Ishikawa (cell line): ENCODE results near the gene OR6S1.

ENCODE experiments used
- CEBPB ChIP-seq: IDR thresholded peaks from 2 replicates; pipeline ENCODE4 v1.6.1; 2012
- CREB1 ChIP-seq: IDR thresholded peaks from 2 replicates; pipeline ENCODE4 v1.6.1; 2012; ENCODE audit warnings: low read depth
- EGR1 ChIP-seq: IDR thresholded peaks from 2 replicates; pipeline ENCODE4 v1.6.1; 2012
- EP300 ChIP-seq: IDR thresholded peaks from 2 replicates; pipeline ENCODE4 v1.6.1; 2012; ENCODE audit warnings: borderline replicate concordance
- FOXM1 ChIP-seq: IDR thresholded peaks from 2 replicates; pipeline ENCODE4 v1.6.1; 2012; ENCODE audit warnings: low read depth, borderline replicate concordance
- NFIC ChIP-seq: IDR thresholded peaks from 2 replicates; pipeline ENCODE4 v1.6.1; 2012
- RAD21 ChIP-seq: IDR thresholded peaks from 2 replicates; pipeline ENCODE4 v1.6.1; 2012; ENCODE audit warnings: low read depth
- TAF1 ChIP-seq: IDR thresholded peaks from 2 replicates; pipeline ENCODE4 v1.6.1; 2012; ENCODE audit warnings: low read depth, mild to moderate bottlenecking
- TCF12 ChIP-seq: IDR thresholded peaks from 2 replicates; pipeline ENCODE4 v1.6.1; 2012; ENCODE audit warnings: low read depth
- TEAD4 ChIP-seq: IDR thresholded peaks from 2 replicates; pipeline ENCODE4 v1.6.1; 2012
- USF1 ChIP-seq: IDR thresholded peaks from 2 replicates; pipeline ENCODE4 v1.6.1; 2012
- YY1 ChIP-seq: IDR thresholded peaks from 2 replicates; pipeline ENCODE4 v1.6.1; 2012; ENCODE audit warnings: low read depth
- ZBTB7A ChIP-seq: IDR thresholded peaks from 2 replicates; pipeline ENCODE4 v1.6.1; 2012; ENCODE audit warnings: low read depth
- TF ChIP-seq, protein P1 (sequence below): IDR thresholded peaks from 2 replicates; pipeline ENCODE4 v1.6.1; 2012
- TF ChIP-seq, protein P2 (sequence below): IDR thresholded peaks from 2 replicates; pipeline ENCODE4 v1.6.1; 2012; ENCODE audit warnings: low read depth, mild to moderate bottlenecking

Gene OR6S1

GRCh38 chr14:20618271-20618749 is 23.2 kb downstream of the OR6S1 start:
- no peak for TF ChIP-seq EGR1
- no peak for TF ChIP-seq NFIC
- no peak for TF ChIP-seq ZBTB7A
- TF ChIP-seq USF1, result no peak
- TF ChIP-seq CREB1, result no peak
- TF ChIP-seq CEBPB, result no peak
- TF ChIP-seq RAD21, result no peak
- no peak for TF ChIP-seq TAF1
- TF ChIP-seq TCF12, result no peak
- TF ChIP-seq FOXM1, result no peak

- no peak for TF ChIP-seq EP300
- TF ChIP-seq CREB1, result no peak
- no peak for TF ChIP-seq USF1
- TF ChIP-seq, protein P1, sequence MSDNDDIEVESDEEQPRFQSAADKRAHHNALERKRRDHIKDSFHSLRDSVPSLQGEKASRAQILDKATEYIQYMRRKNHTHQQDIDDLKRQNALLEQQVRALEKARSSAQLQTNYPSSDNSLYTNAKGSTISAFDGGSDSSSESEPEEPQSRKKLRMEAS, result no peak
- no peak for TF ChIP-seq TEAD4
- TF ChIP-seq, protein P2, sequence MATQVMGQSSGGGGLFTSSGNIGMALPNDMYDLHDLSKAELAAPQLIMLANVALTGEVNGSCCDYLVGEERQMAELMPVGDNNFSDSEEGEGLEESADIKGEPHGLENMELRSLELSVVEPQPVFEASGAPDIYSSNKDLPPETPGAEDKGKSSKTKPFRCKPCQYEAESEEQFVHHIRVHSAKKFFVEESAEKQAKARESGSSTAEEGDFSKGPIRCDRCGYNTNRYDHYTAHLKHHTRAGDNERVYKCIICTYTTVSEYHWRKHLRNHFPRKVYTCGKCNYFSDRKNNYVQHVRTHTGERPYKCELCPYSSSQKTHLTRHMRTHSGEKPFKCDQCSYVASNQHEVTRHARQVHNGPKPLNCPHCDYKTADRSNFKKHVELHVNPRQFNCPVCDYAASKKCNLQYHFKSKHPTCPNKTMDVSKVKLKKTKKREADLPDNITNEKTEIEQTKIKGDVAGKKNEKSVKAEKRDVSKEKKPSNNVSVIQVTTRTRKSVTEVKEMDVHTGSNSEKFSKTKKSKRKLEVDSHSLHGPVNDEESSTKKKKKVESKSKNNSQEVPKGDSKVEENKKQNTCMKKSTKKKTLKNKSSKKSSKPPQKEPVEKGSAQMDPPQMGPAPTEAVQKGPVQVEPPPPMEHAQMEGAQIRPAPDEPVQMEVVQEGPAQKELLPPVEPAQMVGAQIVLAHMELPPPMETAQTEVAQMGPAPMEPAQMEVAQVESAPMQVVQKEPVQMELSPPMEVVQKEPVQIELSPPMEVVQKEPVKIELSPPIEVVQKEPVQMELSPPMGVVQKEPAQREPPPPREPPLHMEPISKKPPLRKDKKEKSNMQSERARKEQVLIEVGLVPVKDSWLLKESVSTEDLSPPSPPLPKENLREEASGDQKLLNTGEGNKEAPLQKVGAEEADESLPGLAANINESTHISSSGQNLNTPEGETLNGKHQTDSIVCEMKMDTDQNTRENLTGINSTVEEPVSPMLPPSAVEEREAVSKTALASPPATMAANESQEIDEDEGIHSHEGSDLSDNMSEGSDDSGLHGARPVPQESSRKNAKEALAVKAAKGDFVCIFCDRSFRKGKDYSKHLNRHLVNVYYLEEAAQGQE, result no peak
- TF ChIP-seq CEBPB, result no peak
- no peak for TF ChIP-seq EGR1
- no peak for TF ChIP-seq ZBTB7A
- no peak for TF ChIP-seq TCF12
- TF ChIP-seq FOXM1, result no peak
- no peak for TF ChIP-seq YY1
- TF ChIP-seq NFIC, result no peak
- TF ChIP-seq RAD21, result no peak
- no peak for TF ChIP-seq TAF1
These were observed 24.1 kb downstream of the OR6S1 start for GRCh38 chr14:20617138-20618003.

DNA sequence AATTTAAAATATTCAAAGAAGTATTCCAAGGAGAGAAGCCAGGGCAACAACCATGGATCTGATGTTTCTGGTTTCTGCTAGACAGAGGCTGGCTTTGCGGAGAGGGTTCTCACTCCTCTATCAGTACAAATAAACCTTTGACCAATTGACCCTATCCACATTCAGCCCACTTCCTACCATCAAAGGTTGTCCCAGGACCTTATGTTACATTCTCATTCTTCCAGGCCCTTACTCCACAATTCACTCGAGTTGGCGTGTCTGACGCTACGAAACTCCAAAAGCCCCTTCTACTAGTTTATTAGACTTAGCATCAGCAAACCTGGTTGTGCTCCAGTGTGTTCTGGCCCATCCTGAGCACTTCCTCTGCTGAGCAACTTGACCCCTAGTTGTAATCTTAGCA is 25.5 kb downstream of the OR6S1 start:
- TF ChIP-seq TCF12 (no peak), EGR1 (no peak), RAD21 (no peak), NFIC (no peak), YY1 (no peak), TEAD4 (no peak), CREB1 (no peak), EP300 (no peak), FOXM1 (no peak), TAF1 (no peak)
- TF ChIP-seq, protein P1, result no peak
- TF ChIP-seq, protein P2, result no peak

DNA sequence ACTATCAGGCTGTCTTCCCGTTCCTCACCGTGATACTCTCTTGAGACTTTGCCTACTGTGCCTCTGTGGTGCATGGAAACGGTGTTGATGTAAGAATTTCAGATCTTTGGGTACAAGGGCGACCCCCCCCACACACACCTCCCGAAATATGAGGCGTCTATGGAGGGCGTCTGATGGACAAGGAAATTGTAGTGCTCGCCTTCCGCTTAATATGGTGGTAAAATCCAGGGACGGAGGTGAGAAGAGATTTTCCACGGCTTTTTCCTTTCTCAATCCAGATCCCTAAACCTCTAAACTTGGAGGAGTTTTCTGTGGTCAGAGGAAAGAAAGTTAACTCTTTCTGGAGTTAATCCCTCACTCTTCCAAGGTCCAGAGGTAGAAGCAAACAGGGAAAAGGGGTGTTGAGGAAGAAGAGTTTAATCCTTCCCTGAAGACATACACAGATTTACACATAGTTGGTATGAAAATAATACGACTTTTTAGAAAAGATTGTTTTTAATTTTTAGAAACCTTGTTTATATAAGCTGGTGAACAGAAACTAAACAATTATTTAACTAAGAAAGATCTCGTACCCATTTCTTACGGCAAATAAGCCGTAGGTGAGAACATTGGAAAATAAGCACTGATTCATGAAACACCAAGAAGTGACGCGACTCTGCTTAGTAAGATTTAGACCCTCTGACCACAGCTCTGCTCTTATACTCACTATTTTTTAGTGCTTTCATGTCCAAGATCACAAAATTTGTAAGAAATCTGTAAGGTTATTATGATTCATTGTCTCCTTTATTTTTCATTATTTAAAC is 27.3 kb downstream of the OR6S1 start:
- TF ChIP-seq YY1, result peak; percentile 21; the same call in 1 of the 2 replicates
- no peak for TF ChIP-seq CEBPB
- no peak for TF ChIP-seq EGR1
